Astrocyte (in vitro differentiated cells and primary cell): ENCODE results near the gene RAPGEF2. TPM values are rescaled to one million over a fixed set of nuclear protein-coding genes. Genes with fewer than 3 reads are reported as not detected.
A peak's percentile ranks its signal among the peaks of the same experiment; 100 is the strongest.

Experiments used
- DNase-seq: peaks from one replicate; pipeline ENCODE4 v3.0.0-alpha.2; 2010; ENCODE audit warnings: low read depth
- FAIRE-seq: peaks from 2 replicates; lab custom pipeline; 2011; peaks lifted over from hg19 to GRCh38; lab: Jason Lieb, UNC
- H2AFZ ChIP-seq: 2 replicates; pipeline ENCODE4 v1.6.0; 2012; ENCODE audit warnings: low read depth, low read length, inconsistent platforms
- H3K27ac ChIP-seq: 2 replicates; pipeline ENCODE4 v1.5.1; 2011; ENCODE audit warnings: low read depth, low read length, inconsistent platforms
- H3K27me3 ChIP-seq: 2 replicates; pipeline ENCODE4 v1.6.0; 2011; ENCODE audit warnings: low read length, inconsistent platforms; ENCODE audit not compliant: insufficient read depth
- H3K36me3 ChIP-seq: 2 replicates; pipeline ENCODE4 v1.5.1; 2011; ENCODE audit warnings: low read length, inconsistent platforms; ENCODE audit not compliant: insufficient read depth
- H3K4me1 ChIP-seq: 2 replicates; pipeline ENCODE4 v1.5.1; 2011; ENCODE audit warnings: low read length, inconsistent platforms; ENCODE audit not compliant: insufficient read depth
- H3K4me2 ChIP-seq: 2 replicates; pipeline ENCODE4 v1.6.0; 2012; ENCODE audit warnings: low read length, inconsistent platforms
- H3K4me3 ChIP-seq: 2 replicates; pipeline ENCODE4 v1.5.1; 2011; ENCODE audit warnings: low read depth, mild to moderate bottlenecking, low read length, inconsistent platforms; ENCODE audit not compliant: insufficient read depth
- H3K79me2 ChIP-seq: 2 replicates; pipeline ENCODE4 v1.6.0; 2012; ENCODE audit warnings: mild to moderate bottlenecking, low read length, inconsistent platforms; ENCODE audit not compliant: insufficient read depth
- H3K9ac ChIP-seq: 2 replicates; pipeline ENCODE4 v1.6.0; 2012; ENCODE audit warnings: mild to moderate bottlenecking, low read length, inconsistent platforms
- H3K9me3 ChIP-seq: 2 replicates; pipeline ENCODE4 v1.5.1; 2012; ENCODE audit warnings: low read depth, mild to moderate bottlenecking, low read length, inconsistent platforms; ENCODE audit not compliant: insufficient read depth
- H4K20me1 ChIP-seq: 2 replicates; pipeline ENCODE4 v1.6.0; 2012; ENCODE audit warnings: low read length, inconsistent platforms; ENCODE audit not compliant: insufficient read depth
- H3K27ac Mint-ChIP-seq: one replicate; pipeline ENCODE4 v1.8.0; 2021; ENCODE audit warnings: mild to moderate bottlenecking, mixed read lengths; ENCODE audit not compliant: unreplicated experiment
- H3K27me3 Mint-ChIP-seq: one replicate; pipeline ENCODE4 v1.8.0; 2021; ENCODE audit warnings: low read depth, mixed read lengths; ENCODE audit not compliant: unreplicated experiment
- H3K36me3 Mint-ChIP-seq: one replicate; pipeline ENCODE4 v1.8.0; 2021; ENCODE audit warnings: low read depth, mixed read lengths; ENCODE audit not compliant: unreplicated experiment
- H3K4me1 Mint-ChIP-seq: one replicate; pipeline ENCODE4 v1.8.0; 2021; ENCODE audit warnings: low read depth, mixed read lengths; ENCODE audit not compliant: unreplicated experiment
- H3K4me3 Mint-ChIP-seq: one replicate; pipeline ENCODE4 v1.8.0; 2021; ENCODE audit warnings: mild to moderate bottlenecking, moderate library complexity, mixed read lengths; ENCODE audit not compliant: unreplicated experiment
- H3K9me3 Mint-ChIP-seq: one replicate; pipeline ENCODE4 v1.8.0; 2021; ENCODE audit warnings: mild to moderate bottlenecking, mixed read lengths; ENCODE audit not compliant: unreplicated experiment
- EZH2 ChIP-seq: IDR thresholded peaks from 2 replicates; pipeline ENCODE4 v1.6.1; 2012; ENCODE audit warnings: mild to moderate bottlenecking, low read length, inconsistent platforms; ENCODE audit not compliant: insufficient read depth
- total RNA-seq: library from RNA; stranded (reverse); gene quantifications from 2 replicates; pipeline ENCODE4 v1.2.1, GENCODE V29; 2021
- TF ChIP-seq, protein P1 (sequence below): IDR thresholded peaks from 2 replicates; pipeline ENCODE4 v1.5.1; 2011; ENCODE audit warnings: low read depth, mild to moderate bottlenecking, inconsistent platforms, low read length, moderate library complexity; ENCODE audit not compliant: insufficient read depth

RAPGEF2 gene
- total RNA-seq, 1 donor from 2014 or later = 59.0 TPM

- Histone ChIP-seq H4K20me1 (no peaks in the 10 kb centered on the region), H3K9me3 (no peaks in the 10 kb centered on the region), H3K27ac (peak overlapping the region; percentile 95), H3K79me2 (no peaks in the 10 kb centered on the region), H3K9ac (peak overlapping the region; percentile 72), H2AFZ (peak overlapping the region; percentile 68), H3K4me2 (peak overlapping the region; percentile 75), H3K4me3 (no peak overlapping the region), H3K36me3 (no peaks in the 10 kb centered on the region), H3K27me3 (no peaks in the 10 kb centered on the region), H3K4me1 (peaks cover 10% of the 10 kb centered on the region)
- peak overlapping the region; percentile 94 for H3K27ac Mint-ChIP-seq
- DNase-seq = peak; percentile 99
- TF ChIP-seq, protein P1, sequence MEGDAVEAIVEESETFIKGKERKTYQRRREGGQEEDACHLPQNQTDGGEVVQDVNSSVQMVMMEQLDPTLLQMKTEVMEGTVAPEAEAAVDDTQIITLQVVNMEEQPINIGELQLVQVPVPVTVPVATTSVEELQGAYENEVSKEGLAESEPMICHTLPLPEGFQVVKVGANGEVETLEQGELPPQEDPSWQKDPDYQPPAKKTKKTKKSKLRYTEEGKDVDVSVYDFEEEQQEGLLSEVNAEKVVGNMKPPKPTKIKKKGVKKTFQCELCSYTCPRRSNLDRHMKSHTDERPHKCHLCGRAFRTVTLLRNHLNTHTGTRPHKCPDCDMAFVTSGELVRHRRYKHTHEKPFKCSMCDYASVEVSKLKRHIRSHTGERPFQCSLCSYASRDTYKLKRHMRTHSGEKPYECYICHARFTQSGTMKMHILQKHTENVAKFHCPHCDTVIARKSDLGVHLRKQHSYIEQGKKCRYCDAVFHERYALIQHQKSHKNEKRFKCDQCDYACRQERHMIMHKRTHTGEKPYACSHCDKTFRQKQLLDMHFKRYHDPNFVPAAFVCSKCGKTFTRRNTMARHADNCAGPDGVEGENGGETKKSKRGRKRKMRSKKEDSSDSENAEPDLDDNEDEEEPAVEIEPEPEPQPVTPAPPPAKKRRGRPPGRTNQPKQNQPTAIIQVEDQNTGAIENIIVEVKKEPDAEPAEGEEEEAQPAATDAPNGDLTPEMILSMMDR = no peak
- TF ChIP-seq EZH2 = no peak
- peaks cover 5% of the 10 kb centered on the region for H3K36me3 Mint-ChIP-seq
- H3K9me3 Mint-ChIP-seq = peaks cover 18% of the 10 kb centered on the region
- H3K27me3 Mint-ChIP-seq = no peaks in the 10 kb centered on the region
- FAIRE-seq = peak; percentile 100
- H3K4me1 Mint-ChIP-seq = peaks cover 17% of the 10 kb centered on the region
- peak overlapping the region; percentile 54 for H3K4me3 Mint-ChIP-seq
Observed at GRCh38 chr4:159390648-159391047, 287.8 kb downstream of the RAPGEF2 start.

DNA sequence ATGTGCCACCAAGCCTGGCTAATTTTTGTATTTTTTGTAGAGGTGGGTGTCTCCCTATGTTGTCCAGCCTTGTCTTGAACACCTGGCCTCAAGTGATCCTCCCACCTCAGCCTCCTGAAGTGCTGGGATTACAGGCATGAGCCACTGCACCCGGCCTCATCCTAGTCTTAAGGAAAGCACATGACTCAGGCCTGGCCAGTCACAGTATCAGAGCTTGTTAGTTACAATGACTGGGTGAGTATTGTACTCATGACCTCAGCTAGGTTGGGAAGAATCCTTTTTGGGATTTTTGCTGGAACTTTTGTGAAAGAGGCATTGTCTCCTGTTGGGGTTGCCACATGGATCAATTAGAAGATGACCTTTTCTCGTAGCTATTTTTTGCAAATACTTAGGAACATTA, 292.8 kb downstream of the RAPGEF2 start:
- Mint-ChIP-seq H3K9me3 (peaks cover 7% of the 10 kb centered on the region), H3K27me3 (no peaks in the 10 kb centered on the region), H3K36me3 (no peaks in the 10 kb centered on the region), H3K4me3 (no peak overlapping the region), H3K4me1 (peaks cover 28% of the 10 kb centered on the region), H3K27ac (no peak overlapping the region)
- H3K9me3 ChIP-seq = no peaks in the 10 kb centered on the region
- no peak overlapping the region for H3K27ac ChIP-seq
- no peaks in the 10 kb centered on the region for H4K20me1 ChIP-seq
- H3K9ac ChIP-seq = no peak overlapping the region
- no peaks in the 10 kb centered on the region for H3K27me3 ChIP-seq
- no peaks in the 10 kb centered on the region for H3K36me3 ChIP-seq
- peaks cover 28% of the 10 kb centered on the region for H3K4me1 ChIP-seq
- TF ChIP-seq EZH2 = no peak
- TF ChIP-seq, protein P1 = no peak
- FAIRE-seq (no peak), DNase-seq (no peak)
- no peak overlapping the region for H3K4me3 ChIP-seq
- no peak overlapping the region for H2AFZ ChIP-seq
- H3K4me2 ChIP-seq = no peak overlapping the region
- H3K79me2 ChIP-seq = no peaks in the 10 kb centered on the region

GRCh38 chr4:159396151-159396550, 293.3 kb downstream of the RAPGEF2 start:
- H3K27ac Mint-ChIP-seq = no peak overlapping the region
- Histone ChIP-seq H3K27me3 (no peaks in the 10 kb centered on the region), H3K27ac (no peak overlapping the region), H2AFZ (no peak overlapping the region), H3K4me1 (peaks cover 28% of the 10 kb centered on the region), H3K36me3 (no peaks in the 10 kb centered on the region), H4K20me1 (no peaks in the 10 kb centered on the region), H3K9me3 (no peaks in the 10 kb centered on the region), H3K9ac (no peak overlapping the region), H3K79me2 (no peaks in the 10 kb centered on the region), H3K4me3 (no peak overlapping the region), H3K4me2 (no peak overlapping the region)
- H3K27me3 Mint-ChIP-seq = no peaks in the 10 kb centered on the region
- no peak overlapping the region for H3K4me3 Mint-ChIP-seq
- H3K9me3 Mint-ChIP-seq = peaks cover 5% of the 10 kb centered on the region
- H3K36me3 Mint-ChIP-seq = no peaks in the 10 kb centered on the region
- no peak for TF ChIP-seq EZH2
- TF ChIP-seq, protein P1 = no peak
- no peak for DNase-seq
- peaks cover 30% of the 10 kb centered on the region for H3K4me1 Mint-ChIP-seq
- FAIRE-seq = no peak
